ENCODE results near the gene MICALL1.

Gene MICALL1

GRCh38 chr22:37907036-37907954 is 1.2 kb downstream of the MICALL1 start:
- no peak for DNase-seq

GRCh38 chr22:37909766-37910165 is 3.7 kb downstream of the MICALL1 start:
- no peak for DNase-seq

GRCh38 chr22:37910890-37911672 is 5.0 kb downstream of the MICALL1 start:
- DNase-seq, result no peak

- DNase-seq, result no peak
These were observed 5.6 kb downstream of the MICALL1 start for GRCh38 chr22:37911697-37912096.

GRCh38 chr22:37912171-37912570 is 6.1 kb downstream of the MICALL1 start:
- no peak for DNase-seq

- no peak for DNase-seq
These were observed 7.2 kb downstream of the MICALL1 start for GRCh38 chr22:37913233-37913721.

GRCh38 chr22:37916311-37916710 is 10.2 kb downstream of the MICALL1 start:
- no peak for DNase-seq

GRCh38 chr22:37917874-37918548 is 11.9 kb downstream of the MICALL1 start:
- DNase-seq, result no peak

- no peak for DNase-seq
These were observed 12.6 kb downstream of the MICALL1 start for GRCh38 chr22:37918580-37919270.

- DNase-seq, result no peak
These were observed 14.0 kb downstream of the MICALL1 start for GRCh38 chr22:37920126-37920525.

- DNase-seq, result no peak
These were observed 16.1 kb downstream of the MICALL1 start for GRCh38 chr22:37922191-37922590.

GRCh38 chr22:37923927-37924326 is 17.8 kb downstream of the MICALL1 start:
- DNase-seq, result no peak

GRCh38 chr22:37924386-37925065 is 18.4 kb downstream of the MICALL1 start:
- DNase-seq, result no peak

GRCh38 chr22:37925330-37925729 is 19.2 kb downstream of the MICALL1 start:
- DNase-seq, result no peak

GRCh38 chr22:37925767-37926166 is 19.7 kb downstream of the MICALL1 start:
- no peak for DNase-seq

GRCh38 chr22:37926358-37926757 is 20.3 kb downstream of the MICALL1 start:
- no peak for DNase-seq

GRCh38 chr22:37926771-37927636 is 20.9 kb downstream of the MICALL1 start:
- DNase-seq, result no peak

GRCh38 chr22:37927637-37927936 is 21.5 kb downstream of the MICALL1 start:
- DNase-seq, result no peak

- no peak for DNase-seq
These were observed 23.3 kb downstream of the MICALL1 start for GRCh38 chr22:37929390-37929789.

- no peak for DNase-seq
These were observed 24.3 kb downstream of the MICALL1 start for GRCh38 chr22:37930270-37930951.
